Measurements from ENCODE around the gene GART.

- no peak for TF ChIP-seq CTCF (IDR thresholded peaks at IDR 0.05)
- no peak for TF ChIP-seq POLR2A (IDR thresholded peaks at IDR 0.05)
- TF ChIP-seq EP300 (IDR thresholded peaks at IDR 0.05), result no peak
These were observed 36.3 kb upstream of the GART start for GRCh38 chr21:33578214-33578613.

All from suprapubic skin (tissue), 3 donors.